Body of pancreas (tissue), 4 donors: ENCODE results near the gene ZGPAT.

Experiments
- POLR2A ChIP-seq, 3 donors: fragments of 450-650 bp; IDR thresholded peaks; one replicate each; pipeline ENCODE4 v1.6.1; 2016; ENCODE audit warnings: antibody characterized with exemption in 3 of 3, mild to moderate bottlenecking in 2 of 3
- TF ChIP-seq, protein P1 (sequence below), 7 experiments: fragments of 450-650 bp in 4 of 7; fragments of 200-600 bp in 3 of 7; sonication (generic) in 3 of 7; IDR thresholded peaks; one replicate each; pipeline ENCODE4 v1.5.1; 2016 to 2019; ENCODE audit warnings: antibody characterized with exemption in 7 of 7

DNA sequence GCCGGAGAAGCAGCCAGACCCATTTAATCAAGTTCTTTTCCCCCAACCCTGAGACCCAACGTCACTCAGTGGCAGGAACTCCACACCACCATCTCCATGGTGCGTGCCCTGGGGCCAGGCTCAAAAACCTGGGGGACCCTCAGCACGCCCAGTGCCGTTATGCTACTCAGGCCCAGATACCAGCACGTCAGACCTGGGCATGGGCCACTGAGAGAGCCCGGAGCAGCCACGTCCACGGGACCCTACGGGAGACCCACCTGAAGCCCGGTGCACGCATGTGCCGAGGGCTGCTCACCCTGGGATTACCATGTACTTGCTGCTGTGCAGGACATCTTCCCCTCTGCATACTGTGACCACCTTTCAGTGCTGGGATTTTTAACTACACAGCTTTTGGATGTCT lies 45.5 kb downstream of the ZGPAT start:
- TF ChIP-seq, protein P1, sequence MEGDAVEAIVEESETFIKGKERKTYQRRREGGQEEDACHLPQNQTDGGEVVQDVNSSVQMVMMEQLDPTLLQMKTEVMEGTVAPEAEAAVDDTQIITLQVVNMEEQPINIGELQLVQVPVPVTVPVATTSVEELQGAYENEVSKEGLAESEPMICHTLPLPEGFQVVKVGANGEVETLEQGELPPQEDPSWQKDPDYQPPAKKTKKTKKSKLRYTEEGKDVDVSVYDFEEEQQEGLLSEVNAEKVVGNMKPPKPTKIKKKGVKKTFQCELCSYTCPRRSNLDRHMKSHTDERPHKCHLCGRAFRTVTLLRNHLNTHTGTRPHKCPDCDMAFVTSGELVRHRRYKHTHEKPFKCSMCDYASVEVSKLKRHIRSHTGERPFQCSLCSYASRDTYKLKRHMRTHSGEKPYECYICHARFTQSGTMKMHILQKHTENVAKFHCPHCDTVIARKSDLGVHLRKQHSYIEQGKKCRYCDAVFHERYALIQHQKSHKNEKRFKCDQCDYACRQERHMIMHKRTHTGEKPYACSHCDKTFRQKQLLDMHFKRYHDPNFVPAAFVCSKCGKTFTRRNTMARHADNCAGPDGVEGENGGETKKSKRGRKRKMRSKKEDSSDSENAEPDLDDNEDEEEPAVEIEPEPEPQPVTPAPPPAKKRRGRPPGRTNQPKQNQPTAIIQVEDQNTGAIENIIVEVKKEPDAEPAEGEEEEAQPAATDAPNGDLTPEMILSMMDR (IDR thresholded peaks at IDR 0.05) = no peak
- TF ChIP-seq POLR2A (IDR thresholded peaks at IDR 0.05) = no peak
